ENCODE data around the gene SHOC2.

The SHOC2 gene

DNA sequence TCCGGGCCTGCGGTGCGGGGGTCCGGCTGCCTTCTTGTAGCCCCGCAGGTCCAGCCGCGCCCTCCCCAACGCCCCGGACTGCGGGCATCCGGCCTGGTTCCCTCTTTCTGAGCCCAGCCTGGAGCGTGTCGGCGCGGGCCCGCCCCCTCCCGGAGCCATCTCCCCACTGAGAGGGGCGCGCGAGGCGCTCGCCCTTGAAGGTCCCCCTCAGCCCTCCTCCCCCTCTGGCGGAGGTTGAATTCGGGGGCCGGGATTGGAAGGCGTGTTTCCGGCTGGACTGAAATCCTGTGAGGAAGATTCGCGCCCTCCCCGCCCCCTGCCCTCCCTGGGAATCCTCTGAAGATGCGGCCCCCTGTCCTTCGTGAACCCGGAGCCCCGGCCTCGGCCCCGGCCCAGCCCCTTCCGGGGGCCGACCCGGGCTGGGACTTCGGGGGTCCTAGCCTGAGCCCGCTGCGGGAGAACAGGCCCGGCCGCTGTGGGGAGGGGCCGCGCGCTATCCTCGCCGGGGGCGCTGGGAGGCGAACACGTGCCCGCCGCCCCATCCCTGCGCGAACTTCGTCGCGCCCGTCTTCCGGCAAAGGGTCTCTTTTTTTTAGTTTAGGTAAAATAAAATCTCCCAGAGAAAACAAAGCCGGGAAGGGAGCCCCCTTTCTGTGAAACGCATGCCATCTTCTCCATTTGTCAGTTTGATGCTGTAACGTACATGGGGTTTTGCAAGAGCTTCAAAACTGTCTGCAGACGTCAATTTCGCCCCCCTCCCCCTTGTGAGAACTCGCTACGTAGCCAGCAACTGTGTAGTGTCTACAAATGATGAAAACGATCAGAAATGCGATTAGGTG is 47.0 kb upstream of the SHOC2 start:
- Histone ChIP-seq H4K91ac (ENCODE audit: low read depth, low read length) (peak overlapping the region; percentile 90), H3K23ac (ENCODE audit: low read length) (no peak overlapping the region), H3K4ac (ENCODE audit: low read depth, low read length) (peak overlapping the region; percentile 65), H3K18ac (ENCODE audit: low read length) (peak overlapping the region; percentile 71), H2BK5ac (ENCODE audit: low read depth, low read length, poor library complexity) (peak overlapping the region; percentile 76), H3K9me3 (ENCODE audit: insufficient read depth, low read depth, low read length) (no peaks in the 10 kb centered on the region), H2BK120ac (ENCODE audit: insufficient read depth, low read length, poor library complexity) (peak overlapping the region; percentile 68), H2AK5ac (ENCODE audit: low read length) (no peak overlapping the region), H3K27me3 (ENCODE audit: insufficient read depth, low read length) (no peaks in the 10 kb centered on the region), H3K4me3 (ENCODE audit: low read depth, low read length) (peak overlapping the region; percentile 87), H3K27ac (ENCODE audit: low read depth, low read length) (peak overlapping the region; percentile 94), H3K36me3 (ENCODE audit: control insufficient read depth in 1 of 2, insufficient read depth in 2 of 2, low read length in 2 of 2) (peaks cover 0 to 2% of the 10 kb centered on the region in 2 experiments), H3K79me1 (ENCODE audit: low read length) (peaks cover 13% of the 10 kb centered on the region), H2AFZ (ENCODE audit: insufficient read depth, low read length, poor library complexity) (peak overlapping the region; percentile 78), H4K8ac (ENCODE audit: low read depth, low read length) (peak overlapping the region; percentile 73), H3K79me2 (ENCODE audit: control insufficient read depth, insufficient read depth, low read length, poor library complexity) (peaks cover 4% of the 10 kb centered on the region), H4K12ac (ENCODE audit: low read depth, low read length) (peak overlapping the region; percentile 26), H3K4me1 (ENCODE audit: control insufficient read depth in 1 of 2, insufficient read depth in 2 of 2, low read length in 2 of 2) (peaks cover 7 to 8% of the 10 kb centered on the region in 2 experiments), H3K4me2 (ENCODE audit: low read length) (peak overlapping the region; percentile 72), H3K14ac (ENCODE audit: low read length) (peak overlapping the region; percentile 85), H2BK12ac (ENCODE audit: low read length) (no peak overlapping the region), H3K9ac (ENCODE audit: low read length) (peak overlapping the region; percentile 84)
- no CpG with 5 or more reads among the region's 70 CpGs for WGBS (ENCODE audit: extremely low coverage, insufficient coverage, insufficient read length)
- peak; percentile 64 to 73 for DNase-seq

DNA sequence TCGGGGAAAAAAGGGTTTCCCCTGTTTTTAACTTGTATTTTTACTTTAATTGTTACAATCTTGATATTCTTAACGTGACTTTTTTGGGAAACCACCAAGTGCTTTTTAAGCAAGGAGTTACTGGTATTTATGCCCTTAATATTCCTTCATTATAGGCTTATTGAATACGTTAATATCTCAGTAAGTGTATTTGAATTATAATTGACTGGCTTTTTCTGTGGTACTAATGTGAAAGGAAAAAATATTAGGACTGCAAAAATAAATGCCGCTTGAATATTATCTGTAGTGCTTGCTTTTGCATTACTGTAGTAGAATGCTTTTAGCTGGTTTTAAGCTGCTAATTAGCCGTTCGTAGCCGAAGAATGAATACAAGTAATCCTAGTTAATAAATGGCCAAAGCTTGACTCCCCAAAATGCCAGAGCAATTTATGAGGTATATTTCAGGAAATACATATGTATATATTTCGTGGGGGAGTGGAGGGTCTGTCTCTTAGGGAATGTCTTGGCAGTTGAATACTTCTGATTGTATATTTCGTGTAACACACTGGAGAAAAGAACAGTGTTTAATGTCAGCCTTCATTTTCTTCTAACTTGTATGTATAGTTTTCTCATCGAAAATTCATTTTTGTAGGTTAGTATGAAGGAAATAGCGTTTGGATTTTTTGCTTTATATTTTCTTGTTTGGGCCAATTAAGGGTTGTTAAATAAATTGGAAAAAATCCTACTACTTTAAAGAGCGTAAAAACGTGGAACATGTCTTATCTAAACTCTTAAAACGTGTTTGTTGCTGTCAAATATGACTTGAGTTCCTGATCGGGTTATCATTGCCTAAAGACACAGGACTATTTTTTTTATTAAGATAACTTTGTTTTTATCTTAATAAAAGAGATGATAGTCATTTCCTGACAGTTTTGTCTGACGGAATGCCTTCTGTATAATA is 46.1 kb upstream of the SHOC2 start:
- Histone ChIP-seq H3K9me3 (ENCODE audit: insufficient read depth, low read depth, low read length) (no peaks in the 10 kb centered on the region), H3K27me3 (ENCODE audit: insufficient read depth, low read length) (no peaks in the 10 kb centered on the region), H3K18ac (ENCODE audit: low read length) (no peak overlapping the region), H2BK120ac (ENCODE audit: insufficient read depth, low read length, poor library complexity) (no peak overlapping the region), H3K4me2 (ENCODE audit: low read length) (peak overlapping the region; percentile 72), H3K4me1 (ENCODE audit: control insufficient read depth in 1 of 2, insufficient read depth in 2 of 2, low read length in 2 of 2) (peaks cover 7 to 8% of the 10 kb centered on the region in 2 experiments), H3K23ac (ENCODE audit: low read length) (no peak overlapping the region), H3K4ac (ENCODE audit: low read depth, low read length) (no peak overlapping the region), H2BK5ac (ENCODE audit: low read depth, low read length, poor library complexity) (no peak overlapping the region), H3K14ac (ENCODE audit: low read length) (no peak overlapping the region), H3K36me3 (ENCODE audit: control insufficient read depth in 1 of 2, insufficient read depth in 2 of 2, low read length in 2 of 2) (peaks cover 0 to 2% of the 10 kb centered on the region in 2 experiments), H3K79me1 (ENCODE audit: low read length) (peaks cover 13% of the 10 kb centered on the region), H3K9ac (ENCODE audit: low read length) (peak overlapping the region; percentile 28), H4K12ac (ENCODE audit: low read depth, low read length) (no peak overlapping the region), H3K27ac (ENCODE audit: low read depth, low read length) (peak overlapping the region; percentile 94), H2AFZ (ENCODE audit: insufficient read depth, low read length, poor library complexity) (no peak overlapping the region), H4K91ac (ENCODE audit: low read depth, low read length) (no peak overlapping the region), H2BK12ac (ENCODE audit: low read length) (no peak overlapping the region), H4K8ac (ENCODE audit: low read depth, low read length) (no peak overlapping the region), H3K79me2 (ENCODE audit: control insufficient read depth, insufficient read depth, low read length, poor library complexity) (peaks cover 4% of the 10 kb centered on the region), H2AK5ac (ENCODE audit: low read length) (no peak overlapping the region), H3K4me3 (ENCODE audit: low read depth, low read length) (peak overlapping the region; percentile 57)
- DNase-seq: peak in 1 of 2 donors; percentile 7
- 100% methylated on average over 1 of the region's 16 CpGs for WGBS (ENCODE audit: extremely low coverage, insufficient coverage, insufficient read length)

DNA sequence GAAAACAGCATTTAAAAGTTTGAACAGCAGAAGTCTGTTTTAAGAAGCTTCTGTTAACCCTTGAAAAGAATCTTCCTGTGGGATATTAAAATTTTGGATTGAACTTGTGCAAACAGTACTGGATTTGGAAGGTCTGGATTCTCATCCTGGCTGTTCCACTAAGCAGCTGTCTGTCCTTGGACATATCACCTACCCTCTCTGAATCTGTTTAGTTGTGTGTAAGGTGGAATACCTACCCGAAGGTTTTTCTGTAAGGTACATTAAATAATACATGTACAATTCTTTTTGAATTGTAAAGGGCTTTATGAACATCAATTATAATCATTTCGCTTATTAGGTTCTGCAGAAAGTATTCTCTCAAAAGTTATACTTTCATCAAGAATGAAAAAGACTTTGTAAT is 45.5 kb upstream of the SHOC2 start:
- Histone ChIP-seq H2BK120ac (ENCODE audit: insufficient read depth, low read length, poor library complexity) (no peak overlapping the region), H3K18ac (ENCODE audit: low read length) (no peak overlapping the region), H3K14ac (ENCODE audit: low read length) (no peak overlapping the region), H3K27me3 (ENCODE audit: insufficient read depth, low read length) (no peaks in the 10 kb centered on the region), H3K79me1 (ENCODE audit: low read length) (peaks cover 13% of the 10 kb centered on the region), H3K4me1 (ENCODE audit: control insufficient read depth in 1 of 2, insufficient read depth in 2 of 2, low read length in 2 of 2) (peaks cover 7 to 8% of the 10 kb centered on the region in 2 experiments), H4K12ac (ENCODE audit: low read depth, low read length) (no peak overlapping the region), H3K27ac (ENCODE audit: low read depth, low read length) (no peak overlapping the region), H3K4ac (ENCODE audit: low read depth, low read length) (no peak overlapping the region), H3K9ac (ENCODE audit: low read length) (no peak overlapping the region), H3K79me2 (ENCODE audit: control insufficient read depth, insufficient read depth, low read length, poor library complexity) (peaks cover 4% of the 10 kb centered on the region), H3K9me3 (ENCODE audit: insufficient read depth, low read depth, low read length) (no peaks in the 10 kb centered on the region), H3K4me2 (ENCODE audit: low read length) (no peak overlapping the region), H3K4me3 (ENCODE audit: low read depth, low read length) (no peak overlapping the region), H4K91ac (ENCODE audit: low read depth, low read length) (no peak overlapping the region), H2BK5ac (ENCODE audit: low read depth, low read length, poor library complexity) (no peak overlapping the region), H3K36me3 (ENCODE audit: control insufficient read depth in 1 of 2, insufficient read depth in 2 of 2, low read length in 2 of 2) (peaks cover 0 to 2% of the 10 kb centered on the region in 2 experiments), H4K8ac (ENCODE audit: low read depth, low read length) (no peak overlapping the region), H2AK5ac (ENCODE audit: low read length) (no peak overlapping the region), H2BK12ac (ENCODE audit: low read length) (no peak overlapping the region), H3K23ac (ENCODE audit: low read length) (no peak overlapping the region), H2AFZ (ENCODE audit: insufficient read depth, low read length, poor library complexity) (no peak overlapping the region)
- WGBS (ENCODE audit: extremely low coverage, insufficient coverage, insufficient read length): no CpG with 5 or more reads among the region's 2 CpGs
- peak in 1 of 2 donors; percentile 16 for DNase-seq

DNA sequence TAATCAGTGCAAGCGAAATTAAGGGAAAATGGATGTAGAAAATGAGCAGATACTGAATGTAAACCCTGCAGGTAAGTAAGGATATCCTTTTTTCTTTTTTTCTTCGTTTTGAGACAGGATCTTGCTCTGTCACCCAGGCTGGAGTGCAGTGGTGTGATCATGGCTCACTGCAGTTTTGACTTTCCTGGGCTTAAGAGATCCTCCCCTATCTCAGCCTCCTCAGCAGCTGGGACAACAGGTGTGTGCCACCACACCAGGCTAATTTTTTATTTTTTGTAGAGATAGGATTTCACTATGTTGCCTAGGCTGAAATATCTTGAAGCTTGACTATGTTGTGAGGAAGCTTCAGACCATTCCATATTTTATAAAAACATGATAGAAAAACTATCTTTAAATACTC is 43.4 kb upstream of the SHOC2 start:
- no peak for DNase-seq
- Histone ChIP-seq H3K79me2 (ENCODE audit: control insufficient read depth, insufficient read depth, low read length, poor library complexity) (peaks cover 2% of the 10 kb centered on the region), H3K23ac (ENCODE audit: low read length) (no peak overlapping the region), H3K4me3 (ENCODE audit: low read depth, low read length) (no peak overlapping the region), H3K36me3 (ENCODE audit: control insufficient read depth in 1 of 2, insufficient read depth in 2 of 2, low read length in 2 of 2) (peaks cover 0 to 2% of the 10 kb centered on the region in 2 experiments), H3K79me1 (ENCODE audit: low read length) (peaks cover 10% of the 10 kb centered on the region), H3K14ac (ENCODE audit: low read length) (no peak overlapping the region), H3K4me2 (ENCODE audit: low read length) (no peak overlapping the region), H4K91ac (ENCODE audit: low read depth, low read length) (no peak overlapping the region), H3K18ac (ENCODE audit: low read length) (no peak overlapping the region), H2AFZ (ENCODE audit: insufficient read depth, low read length, poor library complexity) (no peak overlapping the region), H3K4me1 (ENCODE audit: control insufficient read depth in 1 of 2, insufficient read depth in 2 of 2, low read length in 2 of 2) (peaks cover 4% of the 10 kb centered on the region in 2 experiments), H3K9ac (ENCODE audit: low read length) (no peak overlapping the region), H3K27me3 (ENCODE audit: insufficient read depth, low read length) (no peaks in the 10 kb centered on the region), H3K9me3 (ENCODE audit: insufficient read depth, low read depth, low read length) (no peaks in the 10 kb centered on the region), H4K8ac (ENCODE audit: low read depth, low read length) (no peak overlapping the region), H2AK5ac (ENCODE audit: low read length) (no peak overlapping the region), H3K27ac (ENCODE audit: low read depth, low read length) (no peak overlapping the region), H4K12ac (ENCODE audit: low read depth, low read length) (peak overlapping the region; percentile 54), H2BK12ac (ENCODE audit: low read length) (no peak overlapping the region), H2BK5ac (ENCODE audit: low read depth, low read length, poor library complexity) (no peak overlapping the region), H3K4ac (ENCODE audit: low read depth, low read length) (no peak overlapping the region), H2BK120ac (ENCODE audit: insufficient read depth, low read length, poor library complexity) (no peak overlapping the region)
- no CpG with 5 or more reads among the region's 2 CpGs for WGBS (ENCODE audit: extremely low coverage, insufficient coverage, insufficient read length)
